Thoracic aorta (tissue), 2 donors: Measurements from ENCODE around the gene CYB5R3. TPM values are rescaled to one million over a fixed set of nuclear protein-coding genes. Genes with fewer than 3 reads are reported as not detected.

Experiments used
- ATAC-seq: fragments of 150-250 bp; one replicate; pipeline ENCODE4 v1.8.0; 2017; ENCODE audit warnings: low read depth; ENCODE audit not compliant: insufficient number of reproducible peaks, low FRiP score
- DNase-seq: peaks from one replicate; pipeline ENCODE4 v3.0.0-alpha.2; 2020; ENCODE audit warnings: low spot score
- H3K27ac ChIP-seq, 2 donors: fragments of 200-600 bp; sonication (generic); 1 replicate in 1 of 2; 2 replicates in 1 of 2; pipeline ENCODE4 v1.5.1; 2016; ENCODE audit warnings: mild to moderate bottlenecking in 2 of 2, moderate library complexity in 2 of 2
- H3K27me3 ChIP-seq: fragments of 200-600 bp; sonication (generic); replicated peaks from 2 replicates; pipeline ENCODE4 v1.6.0; 2016; ENCODE audit warnings: mild to moderate bottlenecking; ENCODE audit not compliant: insufficient read depth
- H3K36me3 ChIP-seq: fragments of 200-600 bp; sonication (generic); one replicate; pipeline ENCODE4 v1.5.1; 2016
- H3K4me1 ChIP-seq, 2 donors: fragments of 200-600 bp; sonication (generic); 1 replicate in 1 of 2; 2 replicates in 1 of 2; pipeline versions ENCODE4 v1.5.1 to v1.6.0; 2016; ENCODE audit warnings: low read depth in 2 of 2, mild to moderate bottlenecking in 1 of 2; ENCODE audit not compliant: control insufficient read depth in 1 of 2
- H3K4me3 ChIP-seq: fragments of 200-600 bp; sonication (generic); 2 replicates; pipeline ENCODE4 v1.5.1; 2016; ENCODE audit warnings: mild to moderate bottlenecking
- H3K9me3 ChIP-seq: fragments of 200-600 bp; sonication (generic); 2 replicates; pipeline ENCODE4 v1.5.1; 2016
- CTCF ChIP-seq: fragments of 200-600 bp; sonication (generic); IDR thresholded peaks from one replicate; pipeline ENCODE4 v1.5.1; 2019; ENCODE audit warnings: antibody characterized with exemption
- total RNA-seq, 2 donors: library from RNA; depleted of rRNA; stranded (reverse); fragments of >200 nt; gene quantifications; one replicate each; pipeline versions ENCODE4 v1.1.0 to v1.2.3, GENCODE V29; 2016

CYB5R3 gene
- total RNA-seq, 2 donors from 2014 or later, result 209 to 606 TPM

GRCh38 chr22:42643634-42644421 is 5.4 kb downstream of the CYB5R3 start:
- Histone ChIP-seq H3K9me3 (no peaks in the 10 kb centered on the region), H3K36me3 (no peaks in the 10 kb centered on the region), H3K27me3 (no peaks in the 10 kb centered on the region), H3K4me1 (peaks cover 60 to 81% of the 10 kb centered on the region in 2 donors), H3K27ac (peak overlapping the region; percentile 95 to 99), H3K4me3 (peak overlapping the region; percentile 100)
- DNase-seq, result no peak
- no peak for TF ChIP-seq CTCF
- ATAC-seq, result no peak

GRCh38 chr22:42642806-42643633 is 6.2 kb downstream of the CYB5R3 start:
- ATAC-seq, result no peak

GRCh38 chr22:42641801-42642413 is 7.3 kb downstream of the CYB5R3 start:
- peak overlapping the region in 1 of 2 donors; percentile 14 for H3K27ac ChIP-seq
- no peak for TF ChIP-seq CTCF
- H3K4me3 ChIP-seq, result no peak overlapping the region
- no peak for DNase-seq
- no peaks in the 10 kb centered on the region for H3K27me3 ChIP-seq
- ATAC-seq, result no peak
- no peaks in the 10 kb centered on the region for H3K9me3 ChIP-seq
- H3K4me1 ChIP-seq, result peaks cover 47 to 78% of the 10 kb centered on the region in 2 donors
- no peaks in the 10 kb centered on the region for H3K36me3 ChIP-seq

More at GRCh38 chr22:42642806-42643633, 6.2 kb downstream of the CYB5R3 start:
- no peaks in the 10 kb centered on the region for H3K27me3 ChIP-seq
- no peak overlapping the region for H3K4me3 ChIP-seq
- no peaks in the 10 kb centered on the region for H3K9me3 ChIP-seq
- no peak for TF ChIP-seq CTCF
- no peaks in the 10 kb centered on the region for H3K36me3 ChIP-seq
- no peak for DNase-seq
- H3K4me1 ChIP-seq, result peaks cover 58 to 78% of the 10 kb centered on the region in 2 donors
- peak overlapping the region; percentile 95 to 99 for H3K27ac ChIP-seq

- peaks cover 39 to 78% of the 10 kb centered on the region in 2 donors for H3K4me1 ChIP-seq
- no peak overlapping the region for H3K4me3 ChIP-seq
- TF ChIP-seq CTCF, result no peak
- no peaks in the 10 kb centered on the region for H3K27me3 ChIP-seq
- peaks cover 6% of the 10 kb centered on the region for H3K36me3 ChIP-seq
- DNase-seq, result no peak
- no peak for ATAC-seq
- H3K9me3 ChIP-seq, result no peaks in the 10 kb centered on the region
- H3K27ac ChIP-seq, result peak overlapping the region in 1 of 2 donors; percentile 5
These were observed 9.5 kb downstream of the CYB5R3 start for GRCh38 chr22:42639541-42640241.
